GM19463 (cell line): ENCODE data around the gene ZDHHC20.

ENCODE experiments used
- ATAC-seq: cut with Tn5 transposase; IDR thresholded peaks from one replicate; pipeline ENCODE4 v1.9.1; 2021; ENCODE audit warnings: mild to moderate bottlenecking, moderate library complexity; ENCODE audit not compliant: unreplicated experiment

The ZDHHC20 gene

DNA sequence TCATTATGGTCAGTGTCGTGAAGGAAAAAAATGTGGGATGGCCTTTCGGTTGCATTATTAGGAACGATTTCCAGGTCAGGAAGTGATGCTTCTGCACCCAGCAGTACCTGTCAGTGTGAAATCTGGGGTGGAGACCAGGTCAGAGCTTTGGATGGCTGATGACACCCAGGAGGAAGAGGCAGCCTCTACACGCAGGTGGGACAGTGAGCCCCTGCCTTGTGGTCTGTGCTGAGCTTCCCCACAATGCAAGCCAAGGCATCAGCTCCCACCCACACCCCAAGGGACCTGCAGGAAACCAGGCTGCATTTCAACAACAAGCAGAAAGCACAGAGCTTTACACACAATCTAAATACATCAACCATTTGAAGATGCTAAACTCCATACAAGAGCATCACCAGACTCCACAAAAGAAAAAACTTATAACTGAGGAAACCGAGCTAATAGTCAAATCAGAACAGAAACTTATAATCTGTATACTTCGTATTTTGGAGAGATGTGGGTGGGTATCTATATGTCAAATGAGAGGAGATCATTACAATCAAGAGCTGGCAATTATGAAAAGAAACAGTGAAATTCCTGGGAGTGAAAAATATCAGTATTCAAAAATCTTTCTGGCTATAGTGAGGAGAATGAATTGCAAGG lies 130.1 kb downstream of the ZDHHC20 start:
- ATAC-seq, result peak; percentile 38

DNA sequence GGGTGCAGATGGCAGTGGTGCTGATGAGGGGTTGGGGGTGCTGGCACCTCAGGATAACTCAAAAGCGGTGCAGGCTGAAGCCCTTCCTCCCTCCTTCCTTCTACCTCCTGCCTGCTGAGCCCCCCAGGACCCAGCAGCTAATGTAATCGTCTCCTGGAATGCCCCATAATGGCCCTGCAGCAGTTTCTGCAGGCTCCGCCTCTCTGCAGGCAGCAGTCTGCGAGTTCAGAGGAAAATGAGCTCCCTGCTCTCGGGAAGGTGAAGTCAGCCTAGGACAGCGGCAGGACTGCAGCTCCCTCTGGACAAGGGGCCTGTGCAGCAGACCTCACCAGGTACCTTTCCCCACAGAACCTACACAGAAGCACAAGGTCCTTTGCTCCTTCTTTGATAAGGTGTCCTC lies 130.9 kb downstream of the ZDHHC20 start:
- ATAC-seq, result no peak

DNA sequence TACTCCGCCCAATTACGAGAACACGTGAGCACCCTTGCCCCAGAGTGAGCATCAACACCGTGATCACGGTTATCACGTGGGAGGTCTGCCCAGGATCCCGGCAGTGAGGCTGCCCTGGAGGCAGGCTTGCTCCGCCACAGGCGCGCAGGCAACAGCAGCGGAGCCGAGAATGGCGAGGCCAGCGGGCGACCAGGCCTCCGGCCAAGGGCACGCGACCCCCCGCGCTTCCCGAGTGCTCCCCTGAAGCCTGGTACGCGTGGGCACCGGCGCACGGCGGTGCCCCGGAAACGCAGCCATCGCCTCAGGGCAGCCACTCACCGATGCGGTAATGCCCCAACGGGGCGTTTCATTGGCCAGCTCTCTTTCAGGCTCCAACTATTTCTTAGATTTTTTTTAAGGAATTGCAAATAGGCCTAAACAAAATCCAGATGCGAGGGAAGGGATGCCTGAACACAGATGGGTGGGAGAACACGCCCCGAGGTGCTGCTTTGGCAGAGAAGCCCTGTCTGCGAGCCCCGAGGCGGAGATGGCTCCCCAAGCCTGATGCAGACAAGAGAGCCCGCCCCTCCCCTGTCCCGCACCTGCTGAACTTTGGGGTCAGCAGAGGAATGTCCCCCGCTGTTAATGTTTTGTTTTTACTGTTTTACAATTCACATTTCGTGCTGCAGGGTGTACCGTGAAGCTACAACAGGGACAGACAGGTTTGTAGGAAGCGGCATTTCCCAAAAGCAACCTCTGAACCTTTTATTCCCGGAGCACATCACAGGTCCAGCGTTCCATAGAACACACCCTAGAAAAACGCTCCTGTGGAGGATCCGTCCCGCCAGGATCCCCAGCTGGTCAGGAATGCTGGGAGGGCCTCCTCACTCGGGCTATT lies 132.7 kb downstream of the ZDHHC20 start:
- ATAC-seq, result no peak

DNA sequence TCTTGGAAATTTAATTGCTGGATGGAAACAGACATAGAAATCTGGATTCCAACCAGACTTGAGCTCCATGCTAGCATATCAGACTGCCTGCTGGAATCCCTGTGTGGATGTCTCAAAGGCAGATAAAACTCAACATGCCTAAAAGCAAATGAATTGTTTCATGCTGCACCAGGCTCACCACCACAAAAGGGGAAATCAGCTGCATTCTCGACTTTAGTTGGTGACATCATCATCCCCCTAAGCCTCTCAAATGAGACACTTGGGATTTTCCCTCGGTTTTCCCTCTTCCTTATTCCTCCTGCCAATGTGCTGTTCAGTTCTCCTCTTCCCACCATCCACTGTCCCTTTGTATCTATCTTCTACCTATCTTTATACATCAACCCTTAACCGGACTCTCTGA lies 134.3 kb downstream of the ZDHHC20 start:
- ATAC-seq, result peak; percentile 32

DNA sequence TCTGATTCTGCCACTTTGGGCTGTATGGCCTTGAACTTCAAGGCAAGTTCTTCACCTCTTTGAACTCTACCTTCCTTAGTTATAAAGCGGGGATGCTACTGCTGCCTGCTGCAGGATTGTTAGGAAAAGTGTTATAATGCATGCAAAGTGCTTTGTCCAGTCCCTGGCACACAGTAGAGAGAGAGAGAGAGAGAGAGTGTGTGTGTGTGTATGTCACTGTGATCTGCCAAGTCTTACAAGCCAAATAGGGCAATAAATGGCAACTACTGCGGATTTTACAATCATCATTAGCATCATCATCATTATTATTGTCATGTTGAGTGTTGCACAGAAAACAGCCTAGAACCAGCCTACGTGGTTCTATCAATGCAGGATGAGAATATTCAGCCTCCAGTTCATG lies 136.1 kb downstream of the ZDHHC20 start:
- no peak for ATAC-seq
